Endometrial microvascular endothelial cells (primary cell): ENCODE data around the gene CERS6. TPM values are rescaled to one million over a fixed set of nuclear protein-coding genes. Genes with fewer than 3 reads are reported as not detected.

Experiments
- in situ Hi-C: cut with HindIII; loops from 2 replicates; pipeline ENCODE4 v1.10.0; 2017; ENCODE audit warnings: low sequenced_read_pairs, low pct_unique_long_range_greater_than_20kb; ENCODE audit errors: inconsistent ontology term
- total RNA-seq: library from RNA; depleted of rRNA; stranded (reverse); fragments of >200 nt; gene quantifications from one replicate; pipeline ENCODE4 v1.2.3, GENCODE V29; 2015; ENCODE audit errors: inconsistent ontology term

CERS6 gene
- total RNA-seq, 1 donor from 2014 or later: 5.9 TPM

DNA sequence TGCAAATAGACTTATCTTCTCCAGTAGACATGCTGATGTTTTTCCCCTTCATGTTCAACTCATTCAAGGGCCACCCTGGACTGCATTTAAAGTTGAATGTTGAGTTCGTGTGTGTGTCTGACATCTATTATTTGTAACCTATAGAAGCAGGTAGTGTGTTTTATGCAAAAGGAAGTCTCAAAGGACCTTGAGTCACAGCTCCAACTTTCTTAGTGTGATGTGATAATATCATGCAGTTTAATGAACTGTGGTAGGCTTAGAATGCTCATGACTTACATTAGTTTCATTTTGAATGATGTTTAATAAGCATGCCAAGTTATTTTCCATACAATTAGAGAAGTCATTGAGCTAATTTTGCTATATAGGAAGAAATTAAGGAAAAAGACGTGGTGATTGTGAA, 67.9 kb downstream of the CERS6 start:
- in situ Hi-C loops: no loop called here

- in situ Hi-C loops: no loop called here
Observed at GRCh38 chr2:168525020-168525419, 68.9 kb downstream of the CERS6 start.

- in situ Hi-C loops: no loop called here
Observed at GRCh38 chr2:168525716-168526446, 69.8 kb downstream of the CERS6 start.

DNA sequence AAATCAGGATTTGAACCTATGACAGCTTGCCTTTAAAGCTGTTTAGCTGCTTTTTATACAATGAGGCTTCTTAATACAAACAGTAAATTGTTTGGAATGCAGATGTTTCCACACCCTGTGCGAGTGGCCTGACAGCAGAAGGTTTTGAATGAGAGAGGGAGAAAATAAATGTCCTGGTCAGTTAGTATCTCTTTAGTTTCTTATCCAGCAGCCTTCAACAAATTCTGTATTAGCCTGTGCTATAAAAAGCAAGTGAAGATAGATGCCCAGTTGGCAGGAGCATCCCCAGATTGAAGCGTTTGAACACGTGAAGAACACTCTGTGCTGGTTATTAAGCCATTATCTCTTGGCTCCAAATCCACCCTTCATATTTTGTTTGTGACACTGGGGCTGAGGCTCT, 70.6 kb downstream of the CERS6 start:
- in situ Hi-C loops: no loop called here

GRCh38 chr2:168528016-168528415, 71.9 kb downstream of the CERS6 start:
- in situ Hi-C loops: no loop called here

GRCh38 chr2:168528469-168528868, 72.4 kb downstream of the CERS6 start:
- in situ Hi-C loops: no loop called here

GRCh38 chr2:168529054-168529833, 73.2 kb downstream of the CERS6 start:
- in situ Hi-C loops: no loop called here

GRCh38 chr2:168529900-168530561, 74.0 kb downstream of the CERS6 start:
- in situ Hi-C loops: no loop called here

DNA sequence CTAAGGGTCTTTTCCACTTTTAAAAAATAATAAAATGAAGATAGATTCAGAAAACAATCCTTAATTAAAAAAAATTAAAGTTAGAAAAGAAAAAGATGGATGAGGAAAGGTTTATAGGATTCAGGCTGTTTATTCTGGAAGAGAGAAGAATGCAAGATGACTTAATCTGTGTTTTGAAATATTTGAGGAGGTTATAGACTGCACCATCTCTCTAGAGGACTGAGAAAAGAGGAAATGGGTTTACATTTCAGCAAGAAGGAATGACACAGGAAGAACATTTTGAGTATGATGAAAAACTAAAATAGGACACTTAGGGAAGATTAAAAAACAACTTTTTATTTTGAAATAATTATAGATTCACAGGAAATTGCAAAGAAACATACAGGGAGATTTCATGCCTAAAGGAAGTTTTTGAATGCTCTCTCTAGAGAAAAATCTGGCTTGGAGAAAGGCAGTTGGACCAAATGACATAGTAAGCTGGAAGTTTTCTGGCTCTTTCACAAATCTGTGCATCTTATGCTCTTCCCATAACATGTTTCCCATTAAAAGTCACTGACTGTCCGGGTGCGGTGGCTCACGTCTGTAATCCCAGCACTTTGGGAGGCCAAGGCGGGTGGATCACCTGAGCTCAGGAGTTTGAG, 75.0 kb downstream of the CERS6 start:
- in situ Hi-C loops: no loop called here

DNA sequence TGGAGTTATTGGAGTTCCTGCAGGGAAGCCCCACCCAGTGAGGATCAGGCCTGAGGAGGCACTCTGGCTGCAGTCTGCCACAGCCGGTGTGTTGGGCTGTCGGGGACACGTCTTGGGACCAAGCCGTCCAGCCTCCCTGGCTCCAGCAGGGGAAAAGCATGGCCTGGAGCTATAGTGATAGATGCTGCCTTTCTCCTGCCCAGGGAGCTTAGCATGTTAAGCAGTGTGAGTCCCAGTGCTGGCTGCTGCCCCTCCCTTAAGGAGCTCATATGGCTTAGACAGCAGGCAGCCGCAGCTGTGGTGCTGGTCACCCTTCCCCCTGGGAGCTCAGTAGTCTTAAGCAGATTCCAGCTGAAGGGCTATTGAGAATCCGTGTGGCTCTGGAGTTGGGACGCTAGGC, 78.9 kb downstream of the CERS6 start:
- in situ Hi-C loops: no loop called here

GRCh38 chr2:168536925-168537466, 80.9 kb downstream of the CERS6 start:
- in situ Hi-C loops: no loop called here

GRCh38 chr2:168538133-168538532, 82.1 kb downstream of the CERS6 start:
- in situ Hi-C loops: no loop called here

- in situ Hi-C loops: no loop called here
Observed at GRCh38 chr2:168538534-168538933, 82.5 kb downstream of the CERS6 start.

GRCh38 chr2:168539945-168540344, 83.9 kb downstream of the CERS6 start:
- in situ Hi-C loops: no loop called here

DNA sequence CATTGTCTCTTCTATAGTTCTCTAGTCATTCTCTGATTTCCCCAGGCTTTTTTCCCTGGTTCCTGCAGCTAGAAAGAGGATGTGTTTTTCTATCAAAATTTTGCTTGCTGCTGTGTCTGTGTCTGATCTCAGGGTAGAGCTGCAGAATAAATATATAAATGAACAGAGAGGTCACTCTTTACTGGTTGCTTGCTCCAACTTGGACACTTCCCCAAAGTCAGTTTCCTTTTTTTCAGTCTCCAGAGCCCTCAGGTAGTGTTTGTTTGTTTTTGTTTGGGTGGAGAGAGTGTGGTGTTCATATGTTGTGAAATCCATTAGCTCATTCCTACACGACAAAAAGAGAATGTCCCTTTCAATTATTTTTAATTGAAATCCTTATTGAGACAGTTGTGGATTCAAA, 85.8 kb downstream of the CERS6 start:
- in situ Hi-C loops: no loop called here

- in situ Hi-C loops: no loop called here
Observed at GRCh38 chr2:168543037-168543436, 87.0 kb downstream of the CERS6 start.

DNA sequence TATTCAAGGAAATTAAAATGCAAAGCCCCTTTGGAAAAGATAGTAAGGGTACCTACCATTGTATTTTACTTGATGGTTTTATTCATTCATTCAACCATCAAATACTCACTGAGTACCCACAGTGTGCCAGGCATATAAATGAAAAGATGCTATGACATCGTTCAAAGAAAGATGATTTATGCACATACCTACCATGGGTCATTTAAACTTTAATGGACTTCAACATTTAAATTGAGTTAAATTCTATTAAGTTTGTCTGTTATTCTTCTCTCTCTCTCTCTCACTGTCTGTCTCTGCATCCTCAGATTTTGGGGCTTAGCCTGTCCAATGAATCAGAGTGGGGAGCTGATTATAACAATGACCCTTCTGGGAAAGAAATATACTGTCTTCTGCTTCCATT, 87.9 kb downstream of the CERS6 start:
- in situ Hi-C loops: no loop called here

- in situ Hi-C loops: no loop called here
Observed at GRCh38 chr2:168545439-168546082, 89.5 kb downstream of the CERS6 start.

- in situ Hi-C loops: no loop called here
Observed at GRCh38 chr2:168550670-168551069, 94.6 kb downstream of the CERS6 start.
